ENCODE data around the gene SRMS. TPM values are rescaled to one million over a fixed set of nuclear protein-coding genes. Genes with fewer than 3 reads are reported as not detected.

SRMS gene
- total RNA-seq, 1 experiment from 2014 or later = 0.79 TPM

DNA sequence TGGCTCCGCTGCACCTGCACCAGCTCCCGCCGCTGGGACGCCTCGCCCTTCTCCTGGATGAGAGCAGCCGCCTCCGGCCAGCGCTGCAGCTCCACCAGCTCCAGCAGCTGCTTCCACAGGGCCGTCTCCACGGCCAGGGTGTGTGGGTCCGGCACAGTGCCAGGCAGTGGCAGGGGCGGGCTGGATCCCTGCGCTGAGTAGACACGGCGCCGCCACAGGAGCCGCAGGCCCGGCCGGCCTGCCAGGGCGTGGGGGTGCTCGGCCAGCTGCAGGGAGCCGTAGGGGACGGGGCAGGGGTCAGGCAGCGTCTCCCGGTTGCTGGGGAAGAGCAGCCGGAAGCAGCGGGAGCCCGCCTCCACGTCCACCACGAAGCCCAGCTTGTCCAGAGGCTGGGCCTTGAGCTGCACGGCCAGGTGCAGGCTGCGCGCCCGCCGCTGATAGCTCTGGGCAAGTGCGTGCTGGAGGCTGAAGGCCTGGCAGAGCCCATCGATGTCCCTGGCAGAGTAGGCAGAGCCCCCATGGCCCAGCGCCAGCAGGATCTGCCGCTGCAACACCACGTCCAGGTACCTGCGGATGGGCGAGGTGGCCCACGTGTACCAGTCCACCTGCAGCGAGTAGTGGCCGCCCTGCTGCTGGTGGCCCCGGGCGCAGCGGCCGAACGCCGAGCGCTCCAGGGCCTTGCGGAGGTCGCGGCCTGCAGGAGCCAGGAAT, 15.8 kb upstream of the SRMS start:
- WGBS (ENCODE audit: extremely low coverage, insufficient read length, low lambda C conversion rate) = no CpG with 5 or more reads among the region's 55 CpGs
- H3K4me3 Mint-ChIP-seq = no peak overlapping the region

More for the DNA sequence above, 15.8 kb upstream of the SRMS start:
- H3K14ac ChIP-seq (ENCODE audit: insufficient read depth, low read length) = no peak overlapping the region
- no peaks in the 10 kb centered on the region for H3K9me3 Mint-ChIP-seq
- no peak overlapping the region for H3K18ac ChIP-seq (ENCODE audit: insufficient read length, low read depth, low read length)
- no peak overlapping the region for H4K5ac ChIP-seq (ENCODE audit: insufficient read length, low read depth, low read length)
- no peak overlapping the region for H2BK120ac ChIP-seq (ENCODE audit: low read depth, low read length, poor library complexity, severe bottlenecking)
- H3K79me2 ChIP-seq (ENCODE audit: insufficient read depth, low read length) = no peaks in the 10 kb centered on the region
- no peaks in the 10 kb centered on the region for H3K23me2 ChIP-seq (ENCODE audit: insufficient read length, low read depth, low read length, poor library complexity, severe bottlenecking)
- no peak overlapping the region for H2AFZ ChIP-seq (ENCODE audit: low read length)
- H3T11ph ChIP-seq (ENCODE audit: low read length) = no peak overlapping the region
- no peaks in the 10 kb centered on the region for H3K9me3 ChIP-seq (ENCODE audit: control insufficient read depth, low read depth, low read length)
- no peak overlapping the region for H3K4me2 ChIP-seq (ENCODE audit: insufficient read depth, insufficient read length, low read length)
- no peak overlapping the region for H4K91ac ChIP-seq (ENCODE audit: insufficient read length, low read depth, low read length)
- no peaks in the 10 kb centered on the region for H3K27me3 Mint-ChIP-seq (ENCODE audit: low read depth)
- no peak for DNase-seq
- no peak overlapping the region for H3K4ac ChIP-seq (ENCODE audit: low read depth, low read length)
- no peaks in the 10 kb centered on the region for H3K79me1 ChIP-seq (ENCODE audit: insufficient read depth, low read depth, low read length, poor library complexity, severe bottlenecking)
- H3K4me1 ChIP-seq (ENCODE audit: insufficient read depth, low read length) = no peaks in the 10 kb centered on the region
- no peak overlapping the region; the same call in 1 of the 2 replicates for H2BK15ac ChIP-seq (ENCODE audit: low read depth, low read length)
- TF ChIP-seq, protein P1, sequence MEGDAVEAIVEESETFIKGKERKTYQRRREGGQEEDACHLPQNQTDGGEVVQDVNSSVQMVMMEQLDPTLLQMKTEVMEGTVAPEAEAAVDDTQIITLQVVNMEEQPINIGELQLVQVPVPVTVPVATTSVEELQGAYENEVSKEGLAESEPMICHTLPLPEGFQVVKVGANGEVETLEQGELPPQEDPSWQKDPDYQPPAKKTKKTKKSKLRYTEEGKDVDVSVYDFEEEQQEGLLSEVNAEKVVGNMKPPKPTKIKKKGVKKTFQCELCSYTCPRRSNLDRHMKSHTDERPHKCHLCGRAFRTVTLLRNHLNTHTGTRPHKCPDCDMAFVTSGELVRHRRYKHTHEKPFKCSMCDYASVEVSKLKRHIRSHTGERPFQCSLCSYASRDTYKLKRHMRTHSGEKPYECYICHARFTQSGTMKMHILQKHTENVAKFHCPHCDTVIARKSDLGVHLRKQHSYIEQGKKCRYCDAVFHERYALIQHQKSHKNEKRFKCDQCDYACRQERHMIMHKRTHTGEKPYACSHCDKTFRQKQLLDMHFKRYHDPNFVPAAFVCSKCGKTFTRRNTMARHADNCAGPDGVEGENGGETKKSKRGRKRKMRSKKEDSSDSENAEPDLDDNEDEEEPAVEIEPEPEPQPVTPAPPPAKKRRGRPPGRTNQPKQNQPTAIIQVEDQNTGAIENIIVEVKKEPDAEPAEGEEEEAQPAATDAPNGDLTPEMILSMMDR (conservative IDR thresholded peaks at IDR 0.05) = no peak
- no peak overlapping the region for H2BK5ac ChIP-seq (ENCODE audit: insufficient read length, low read length)
- no peak overlapping the region for H3K9ac ChIP-seq (ENCODE audit: extremely low read depth, insufficient read length, low read length)
- H2AK5ac ChIP-seq (ENCODE audit: insufficient read length, low read length) = no peak overlapping the region
- no peaks in the 10 kb centered on the region for H3K27me3 ChIP-seq (ENCODE audit: insufficient read depth, low read length)
- no peaks in the 10 kb centered on the region for H3K4me1 Mint-ChIP-seq
- H4K8ac ChIP-seq (replicated peaks; ENCODE audit: insufficient read length, low read depth, low read length) = no peak overlapping the region
- H3K27ac Mint-ChIP-seq = no peak overlapping the region
- peaks cover 3 to 9% (median 5%) of the 10 kb centered on the region in 3 experiments; a peak in 6 of 7 replicates for H3K36me3 Mint-ChIP-seq (ENCODE audit: insufficient read depth in 1 of 3, low read depth in 3 of 3)
- no peak overlapping the region for H2BK12ac ChIP-seq (ENCODE audit: insufficient read length, low read depth, low read length)
- no peak overlapping the region for H3K27ac ChIP-seq (ENCODE audit: insufficient read length, low read depth, low read length)
- H3K23ac ChIP-seq (ENCODE audit: insufficient read length, low read depth, low read length) = no peak overlapping the region
- no peak overlapping the region for H3K56ac ChIP-seq (ENCODE audit: insufficient read length, low read depth, low read length)
- no peaks in the 10 kb centered on the region for H4K20me1 ChIP-seq (ENCODE audit: control insufficient read depth, insufficient read depth, insufficient read length)
- no peak overlapping the region for H2BK20ac ChIP-seq (ENCODE audit: low read depth, low read length, poor library complexity, severe bottlenecking)

Measured in H9 (cell line).